Measurements from ENCODE around the gene IL18R1. TPM values are rescaled to one million over a fixed set of nuclear protein-coding genes. Genes with fewer than 3 reads are reported as not detected.

The IL18R1 gene
- total RNA-seq, 1 donor from 2014 or later, result not detected

- Mint-ChIP-seq H3K36me3 (ENCODE audit: low read depth) (no peaks in the 10 kb centered on the region), H3K4me1 (no peaks in the 10 kb centered on the region), H3K27me3 (ENCODE audit: low read depth) (peaks cover 38% of the 10 kb centered on the region), H3K27ac (ENCODE audit: unreplicated experiment) (no peak overlapping the region), H3K9me3 (peaks cover 3% of the 10 kb centered on the region), H3K4me3 (no peak overlapping the region)
- DNase-seq (ENCODE audit: low read depth, low spot score), result no peak
- TF ChIP-seq, protein P1, sequence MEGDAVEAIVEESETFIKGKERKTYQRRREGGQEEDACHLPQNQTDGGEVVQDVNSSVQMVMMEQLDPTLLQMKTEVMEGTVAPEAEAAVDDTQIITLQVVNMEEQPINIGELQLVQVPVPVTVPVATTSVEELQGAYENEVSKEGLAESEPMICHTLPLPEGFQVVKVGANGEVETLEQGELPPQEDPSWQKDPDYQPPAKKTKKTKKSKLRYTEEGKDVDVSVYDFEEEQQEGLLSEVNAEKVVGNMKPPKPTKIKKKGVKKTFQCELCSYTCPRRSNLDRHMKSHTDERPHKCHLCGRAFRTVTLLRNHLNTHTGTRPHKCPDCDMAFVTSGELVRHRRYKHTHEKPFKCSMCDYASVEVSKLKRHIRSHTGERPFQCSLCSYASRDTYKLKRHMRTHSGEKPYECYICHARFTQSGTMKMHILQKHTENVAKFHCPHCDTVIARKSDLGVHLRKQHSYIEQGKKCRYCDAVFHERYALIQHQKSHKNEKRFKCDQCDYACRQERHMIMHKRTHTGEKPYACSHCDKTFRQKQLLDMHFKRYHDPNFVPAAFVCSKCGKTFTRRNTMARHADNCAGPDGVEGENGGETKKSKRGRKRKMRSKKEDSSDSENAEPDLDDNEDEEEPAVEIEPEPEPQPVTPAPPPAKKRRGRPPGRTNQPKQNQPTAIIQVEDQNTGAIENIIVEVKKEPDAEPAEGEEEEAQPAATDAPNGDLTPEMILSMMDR (conservative IDR thresholded peaks at IDR 0.05), result no peak
Measured at GRCh38 chr2:102418421-102418961, 62.9 kb downstream of the IL18R1 start.

DNA sequence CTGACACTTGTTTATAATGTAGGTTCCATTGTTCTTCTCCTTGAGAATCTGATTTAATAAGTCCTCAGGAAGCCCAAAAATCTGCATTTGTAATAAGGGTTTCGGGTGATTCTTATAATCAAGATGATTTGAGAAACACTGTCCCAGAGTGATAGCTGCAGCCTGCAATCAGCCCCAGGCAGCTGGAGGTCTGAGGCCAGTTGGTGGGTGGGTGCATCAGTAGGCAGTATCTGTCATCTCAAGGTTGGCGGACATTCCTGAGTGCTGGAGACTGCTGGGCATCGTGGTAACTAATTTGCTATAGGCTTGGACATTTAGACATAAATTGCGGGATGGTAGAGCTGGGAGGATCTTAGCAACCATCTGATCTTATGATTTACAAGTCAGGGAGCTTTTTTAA lies 64.7 kb downstream of the IL18R1 start:
- H3K36me3 Mint-ChIP-seq (ENCODE audit: low read depth), result no peaks in the 10 kb centered on the region
- H3K4me1 Mint-ChIP-seq, result no peaks in the 10 kb centered on the region
- DNase-seq (ENCODE audit: low read depth, low spot score), result no peak
- no peaks in the 10 kb centered on the region for H3K9me3 Mint-ChIP-seq
- H3K4me3 Mint-ChIP-seq, result no peak overlapping the region
- no peak overlapping the region for H3K27ac Mint-ChIP-seq (ENCODE audit: unreplicated experiment)
- peaks cover 49% of the 10 kb centered on the region for H3K27me3 Mint-ChIP-seq (ENCODE audit: low read depth)
- TF ChIP-seq, protein P1 (conservative IDR thresholded peaks at IDR 0.05), result no peak

DNA sequence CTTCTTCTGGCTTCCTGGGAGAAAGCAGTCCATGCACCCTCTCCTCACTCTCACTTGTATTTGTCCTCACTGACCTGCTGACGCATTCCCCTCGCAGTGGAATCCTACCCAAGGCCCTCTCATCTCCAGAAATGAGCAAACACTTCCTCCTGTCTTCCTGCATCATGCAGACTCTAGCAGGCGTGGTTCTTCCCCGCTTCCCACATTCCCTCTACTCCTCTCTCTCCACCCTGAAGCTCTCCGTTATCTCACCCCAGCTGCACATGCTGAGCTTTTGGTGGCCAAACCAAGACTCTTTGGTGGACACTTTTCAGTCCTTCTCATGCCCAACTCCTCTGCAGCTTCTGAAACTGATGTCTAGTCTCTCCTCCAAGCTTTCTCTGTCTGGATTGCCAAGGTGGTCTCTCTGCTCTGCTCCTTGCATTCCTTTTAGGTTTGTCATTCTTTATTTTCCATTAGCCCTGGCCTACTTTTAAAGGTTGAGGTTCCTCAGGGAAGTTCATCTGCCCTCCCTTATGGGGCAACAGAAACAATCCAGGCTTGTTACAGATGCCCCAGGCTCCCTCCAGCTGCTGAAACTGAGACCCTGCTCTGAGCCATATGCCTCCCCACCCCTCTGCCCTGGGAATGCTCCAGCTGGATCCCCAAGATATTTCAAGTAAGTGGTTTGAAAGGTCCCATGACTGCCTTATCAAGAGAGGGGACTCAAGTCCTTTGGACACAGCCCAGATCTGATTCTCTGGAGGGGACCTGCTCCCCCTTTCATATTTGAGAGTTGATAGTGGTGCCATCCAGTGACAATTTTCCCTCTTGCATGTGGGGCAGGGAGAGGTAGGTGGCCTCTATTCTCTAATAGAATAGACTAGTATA lies 66.5 kb downstream of the IL18R1 start:
- peaks cover 2% of the 10 kb centered on the region for H3K9me3 Mint-ChIP-seq
- TF ChIP-seq, protein P1 (conservative IDR thresholded peaks at IDR 0.05), result no peak
- no peak overlapping the region for H3K4me3 Mint-ChIP-seq
- no peak overlapping the region for H3K27ac Mint-ChIP-seq (ENCODE audit: unreplicated experiment)
- DNase-seq (ENCODE audit: low read depth, low spot score), result no peak
- no peaks in the 10 kb centered on the region for H3K36me3 Mint-ChIP-seq (ENCODE audit: low read depth)
- peaks cover 54% of the 10 kb centered on the region for H3K27me3 Mint-ChIP-seq (ENCODE audit: low read depth)
- H3K4me1 Mint-ChIP-seq, result no peaks in the 10 kb centered on the region

DNA sequence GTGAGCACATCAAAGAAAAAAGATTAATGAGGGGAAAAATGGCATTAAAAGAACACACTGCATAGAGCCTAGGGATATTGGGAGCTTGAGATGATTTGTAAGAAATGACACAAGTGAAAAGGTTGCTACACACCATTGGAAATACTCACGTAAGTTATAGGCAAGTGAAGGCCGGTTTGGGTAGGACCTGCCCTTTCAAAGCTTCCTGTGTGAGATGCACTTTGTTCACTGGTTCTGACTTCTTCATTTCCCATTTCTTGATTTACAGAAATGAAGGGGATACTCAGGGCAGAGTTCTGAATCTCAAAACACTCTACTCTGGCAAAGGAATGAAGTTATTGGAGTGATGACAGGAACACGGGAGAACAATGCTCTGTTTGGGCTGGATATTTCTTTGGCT lies 67.3 kb downstream of the IL18R1 start, which contains the start of gene IL18RAP:
Gene IL18RAP (plus strand): TSS at position 251 of the 400 bp plus-strand sequence. CDS start 118 bp downstream, at position 369.
- TF ChIP-seq, protein P1 (conservative IDR thresholded peaks at IDR 0.05), result no peak
- no peaks in the 10 kb centered on the region for H3K4me1 Mint-ChIP-seq
- H3K4me3 Mint-ChIP-seq, result no peak within 1 kb of the TSS
- H3K27me3 Mint-ChIP-seq (ENCODE audit: low read depth), result peaks cover 60% of the 10 kb centered on the region
- H3K27ac Mint-ChIP-seq (ENCODE audit: unreplicated experiment), result no peak within 1 kb of the TSS
- peaks cover 2% of the 10 kb centered on the region for H3K9me3 Mint-ChIP-seq
- no peak for DNase-seq (ENCODE audit: low read depth, low spot score)
- no peaks in the 10 kb centered on the region for H3K36me3 Mint-ChIP-seq (ENCODE audit: low read depth)

DNA sequence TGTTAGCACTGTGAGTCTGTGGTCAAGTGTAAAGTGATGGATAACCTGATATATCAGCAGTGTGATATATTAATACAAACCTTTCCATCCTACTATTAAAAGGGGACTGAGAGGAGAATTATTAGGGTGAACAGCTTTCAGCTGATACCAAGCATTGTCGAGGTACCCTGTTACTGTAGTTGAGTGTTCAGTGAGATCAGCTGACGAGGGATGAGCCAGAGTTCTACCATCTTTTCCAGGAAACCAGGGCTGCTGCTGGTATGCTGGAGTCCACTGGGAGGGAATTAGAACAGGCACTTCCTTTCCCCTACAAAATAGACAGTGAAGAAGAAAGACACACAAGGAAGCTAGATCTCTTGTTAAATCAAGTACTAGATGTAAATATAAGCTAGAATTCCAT lies 67.8 kb downstream of the IL18R1 start:
- Mint-ChIP-seq H3K9me3 (peaks cover 2% of the 10 kb centered on the region), H3K27ac (ENCODE audit: unreplicated experiment) (no peak overlapping the region), H3K4me3 (no peak overlapping the region)

More for the DNA sequence above, 67.8 kb downstream of the IL18R1 start:
- Mint-ChIP-seq H3K27me3 (ENCODE audit: low read depth) (peaks cover 62% of the 10 kb centered on the region), H3K36me3 (ENCODE audit: low read depth) (no peaks in the 10 kb centered on the region), H3K4me1 (no peaks in the 10 kb centered on the region)
- TF ChIP-seq, protein P1 (conservative IDR thresholded peaks at IDR 0.05), result no peak
- DNase-seq (ENCODE audit: low read depth, low spot score), result no peak
